ENCODE results near the gene ZFP90.

- TF ChIP-seq POLR2A (IDR thresholded peaks at IDR 0.05) (no peak), CTCF (IDR thresholded peaks at IDR 0.05) (no peak)
These were observed 36.0 kb downstream of the ZFP90 start for GRCh38 chr16:68575082-68575481.

All from heart left ventricle (tissue), 13 donors.